SU-DHL-6 (cell line): ENCODE measurements around the gene ANKRD40CL.

Source experiments
- EZH2phosphoT487 ChIP-seq: fragments of 200-600 bp; sonication (generic), shearing (Covaris generic); conservative IDR thresholded peaks from 2 replicates; pipeline ENCODE4 v1.6.1; 2018; ENCODE audit warnings: mild to moderate bottlenecking, antibody characterized with exemption, low read length, moderate library complexity, mixed read lengths
- TF ChIP-seq, protein P1 (sequence below): fragments of 200-600 bp; sonication (generic); IDR thresholded peaks from one replicate; pipeline ENCODE4 v1.5.1; 2017; ENCODE audit warnings: antibody characterized with exemption, mild to moderate bottlenecking, low read length, moderate library complexity; ENCODE audit not compliant: insufficient read depth, poor library complexity, severe bottlenecking

- TF ChIP-seq, protein P1, sequence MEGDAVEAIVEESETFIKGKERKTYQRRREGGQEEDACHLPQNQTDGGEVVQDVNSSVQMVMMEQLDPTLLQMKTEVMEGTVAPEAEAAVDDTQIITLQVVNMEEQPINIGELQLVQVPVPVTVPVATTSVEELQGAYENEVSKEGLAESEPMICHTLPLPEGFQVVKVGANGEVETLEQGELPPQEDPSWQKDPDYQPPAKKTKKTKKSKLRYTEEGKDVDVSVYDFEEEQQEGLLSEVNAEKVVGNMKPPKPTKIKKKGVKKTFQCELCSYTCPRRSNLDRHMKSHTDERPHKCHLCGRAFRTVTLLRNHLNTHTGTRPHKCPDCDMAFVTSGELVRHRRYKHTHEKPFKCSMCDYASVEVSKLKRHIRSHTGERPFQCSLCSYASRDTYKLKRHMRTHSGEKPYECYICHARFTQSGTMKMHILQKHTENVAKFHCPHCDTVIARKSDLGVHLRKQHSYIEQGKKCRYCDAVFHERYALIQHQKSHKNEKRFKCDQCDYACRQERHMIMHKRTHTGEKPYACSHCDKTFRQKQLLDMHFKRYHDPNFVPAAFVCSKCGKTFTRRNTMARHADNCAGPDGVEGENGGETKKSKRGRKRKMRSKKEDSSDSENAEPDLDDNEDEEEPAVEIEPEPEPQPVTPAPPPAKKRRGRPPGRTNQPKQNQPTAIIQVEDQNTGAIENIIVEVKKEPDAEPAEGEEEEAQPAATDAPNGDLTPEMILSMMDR, result no peak
- no peak for TF ChIP-seq EZH2phosphoT487
These were observed 45.9 kb downstream of the ANKRD40CL start for GRCh38 chr17:50721194-50722010.
